Endodermal cell (in vitro differentiated cells): ENCODE measurements around the gene PRPSAP1. TPM values are rescaled to one million over a fixed set of nuclear protein-coding genes. Genes with fewer than 3 reads are reported as not detected.
A peak's percentile ranks its signal among the peaks of the same experiment; 100 is the strongest.

Experiments
- DNase-seq: peaks from one replicate; pipeline ENCODE4 v3.0.0-alpha.2; 2017
- H3K27ac ChIP-seq: 2 replicates; pipeline ENCODE4 v1.5.1; 2013; ENCODE audit warnings: mild to moderate bottlenecking, low read depth, low read length, moderate library complexity
- H3K27me3 ChIP-seq: 2 replicates; pipeline ENCODE4 v1.6.1; 2013; ENCODE audit warnings: mild to moderate bottlenecking, low read length, moderate library complexity; ENCODE audit not compliant: insufficient read depth, control insufficient read depth, poor library complexity, severe bottlenecking
- H3K36me3 ChIP-seq: 2 replicates; pipeline ENCODE4 v1.7.0; 2013; ENCODE audit warnings: mild to moderate bottlenecking, low read length, moderate library complexity; ENCODE audit not compliant: control insufficient read depth, insufficient read depth
- H3K4me1 ChIP-seq: one replicate; pipeline ENCODE4 v1.7.0; 2013; ENCODE audit warnings: low read length; ENCODE audit not compliant: control insufficient read depth, insufficient read depth
- H3K4me3 ChIP-seq: 2 replicates; pipeline ENCODE4 v1.5.1; 2013; ENCODE audit warnings: mild to moderate bottlenecking, low read length, moderate library complexity
- H3K9ac ChIP-seq: 2 replicates; pipeline ENCODE4 v1.6.1; 2013; ENCODE audit warnings: mild to moderate bottlenecking, low read length, moderate library complexity; ENCODE audit not compliant: poor library complexity, severe bottlenecking; ENCODE audit errors: extremely low read depth
- H3K9me3 ChIP-seq: 2 replicates; pipeline ENCODE4 v1.6.1; 2013; ENCODE audit warnings: mild to moderate bottlenecking, low read length, moderate library complexity; ENCODE audit not compliant: control insufficient read depth
- H3K27ac Mint-ChIP-seq: 2 replicates; pipeline ENCODE4 v1.8.0; 2020; ENCODE audit warnings: mixed read lengths
- H3K27me3 Mint-ChIP-seq: 2 replicates; pipeline ENCODE4 v1.8.0; 2021; ENCODE audit warnings: mild to moderate bottlenecking, mixed read lengths; ENCODE audit not compliant: insufficient read depth
- H3K36me3 Mint-ChIP-seq: 2 replicates; pipeline ENCODE4 v1.8.0; 2020; ENCODE audit warnings: low read depth, mixed read lengths
- H3K4me1 Mint-ChIP-seq: 2 replicates; pipeline ENCODE4 v1.8.0; 2020; ENCODE audit warnings: mixed read lengths
- H3K4me3 Mint-ChIP-seq: 2 replicates; pipeline ENCODE4 v1.8.0; 2020; ENCODE audit warnings: mild to moderate bottlenecking, moderate library complexity, mixed read lengths
- H3K9me3 Mint-ChIP-seq: 2 replicates; pipeline ENCODE4 v1.8.0; 2020; ENCODE audit warnings: mild to moderate bottlenecking, mixed read lengths
- WGBS, 2 experiments: methylation state at CpG; one replicate each; pipeline versions ENCODE4 v1.1.5 to v1.1.7; 2013; ENCODE audit warnings: missing lambda C conversion rate in 2 of 2, mixed read lengths in 1 of 2; ENCODE audit not compliant: insufficient coverage in 1 of 2, insufficient read length in 1 of 2; 5-methylcytosine and 5-hydroxymethylcytosine counted together
- total RNA-seq, 2 donors: library from RNA; stranded (reverse); fragmentation: NEBNext Ultra II Directional in 1 of 2; extraction: Animal tissue kit (Norgen Biotek cat#: 25700) in 1 of 2; gene quantifications; 2 replicates in 1 of 2; 3 replicates in 1 of 2; pipeline ENCODE4 v1.2.1, GENCODE V29; 2021
- TF ChIP-seq, protein P1 (sequence below): fragments of 200-600 bp; sonication (generic); conservative IDR thresholded peaks from 2 replicates; pipeline ENCODE4 v1.5.0; 2021; ENCODE audit warnings: antibody characterized with exemption, mild to moderate bottlenecking

PRPSAP1 gene
- total RNA-seq, 2 donors from 2014 or later: 60.9 to 89.8 TPM

DNA sequence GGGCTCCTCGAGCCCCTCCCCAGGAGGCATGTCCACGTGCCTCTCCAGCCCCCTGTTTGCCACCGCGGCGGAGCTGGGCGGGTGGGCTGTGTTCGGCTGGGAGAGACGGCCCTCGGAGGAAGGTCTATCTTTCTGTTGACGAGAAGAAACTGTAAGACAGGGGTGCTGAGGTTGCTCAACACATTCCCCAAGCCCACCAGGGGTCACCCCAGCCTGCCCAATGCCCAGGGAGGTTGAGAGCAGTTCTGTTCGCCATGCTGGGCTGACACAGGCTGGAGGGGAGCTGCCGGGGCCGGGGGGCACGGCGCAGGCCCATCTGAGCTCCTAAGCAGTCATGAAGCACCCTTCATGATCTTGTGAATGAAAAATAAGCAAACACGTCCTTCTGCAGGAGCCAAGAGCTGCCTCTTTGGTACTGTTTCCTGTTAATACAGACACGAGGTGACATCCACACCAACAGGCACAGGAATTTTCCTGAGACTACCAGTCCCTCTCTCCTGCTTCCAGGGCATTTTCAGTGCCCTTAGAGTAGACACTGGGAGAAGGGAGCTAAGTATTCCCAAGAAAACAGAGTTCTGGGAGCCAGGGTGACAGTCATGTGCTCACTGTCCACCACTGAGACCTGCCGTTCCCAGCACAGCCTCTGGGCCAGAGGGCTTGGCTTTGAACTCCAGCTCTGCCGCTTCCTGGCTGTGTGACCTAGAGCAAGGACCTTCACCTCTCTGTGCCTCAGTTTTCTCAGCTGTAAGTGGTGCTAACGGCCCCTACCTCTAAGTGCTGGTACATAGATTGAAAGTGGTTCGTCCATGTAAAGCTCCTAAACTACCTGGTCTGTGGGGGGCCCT, 79.4 kb downstream of the PRPSAP1 start:
- TF ChIP-seq, protein P1, sequence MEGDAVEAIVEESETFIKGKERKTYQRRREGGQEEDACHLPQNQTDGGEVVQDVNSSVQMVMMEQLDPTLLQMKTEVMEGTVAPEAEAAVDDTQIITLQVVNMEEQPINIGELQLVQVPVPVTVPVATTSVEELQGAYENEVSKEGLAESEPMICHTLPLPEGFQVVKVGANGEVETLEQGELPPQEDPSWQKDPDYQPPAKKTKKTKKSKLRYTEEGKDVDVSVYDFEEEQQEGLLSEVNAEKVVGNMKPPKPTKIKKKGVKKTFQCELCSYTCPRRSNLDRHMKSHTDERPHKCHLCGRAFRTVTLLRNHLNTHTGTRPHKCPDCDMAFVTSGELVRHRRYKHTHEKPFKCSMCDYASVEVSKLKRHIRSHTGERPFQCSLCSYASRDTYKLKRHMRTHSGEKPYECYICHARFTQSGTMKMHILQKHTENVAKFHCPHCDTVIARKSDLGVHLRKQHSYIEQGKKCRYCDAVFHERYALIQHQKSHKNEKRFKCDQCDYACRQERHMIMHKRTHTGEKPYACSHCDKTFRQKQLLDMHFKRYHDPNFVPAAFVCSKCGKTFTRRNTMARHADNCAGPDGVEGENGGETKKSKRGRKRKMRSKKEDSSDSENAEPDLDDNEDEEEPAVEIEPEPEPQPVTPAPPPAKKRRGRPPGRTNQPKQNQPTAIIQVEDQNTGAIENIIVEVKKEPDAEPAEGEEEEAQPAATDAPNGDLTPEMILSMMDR: no peak
- peaks cover 3% of the 10 kb centered on the region for H3K4me1 Mint-ChIP-seq

DNA sequence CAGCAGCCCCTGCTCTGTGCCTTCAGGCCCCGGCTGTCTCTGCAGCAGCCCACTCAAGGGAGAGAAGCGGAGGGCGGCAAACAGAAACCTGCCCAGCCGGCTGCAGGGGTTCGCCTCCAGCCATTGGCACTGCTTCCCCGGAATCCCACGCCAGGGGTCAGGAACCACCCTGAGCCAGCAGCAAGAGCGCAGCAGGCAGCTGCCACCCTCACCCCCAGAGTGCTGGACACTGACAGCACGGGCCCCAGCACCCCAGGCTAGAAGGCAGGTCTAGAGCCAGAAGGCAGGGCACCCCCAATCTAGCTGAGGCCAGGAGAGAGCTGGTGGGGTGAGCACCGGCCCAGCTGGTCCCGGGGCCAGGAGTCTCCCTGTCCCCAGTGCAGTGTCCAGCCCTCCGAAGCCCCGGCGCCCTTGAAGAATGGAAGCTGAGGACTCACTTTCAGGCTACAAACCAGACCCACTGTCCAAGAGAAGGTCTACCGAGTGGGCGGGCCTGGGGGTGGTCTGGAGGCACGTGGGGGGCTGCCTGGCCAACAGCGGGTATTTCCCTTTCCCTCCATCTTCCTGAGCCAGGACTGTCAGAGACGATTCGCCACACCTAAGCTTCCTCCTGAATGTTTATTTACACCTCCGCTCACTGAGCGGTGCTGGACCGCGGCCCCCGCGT, 80.1 kb downstream of the PRPSAP1 start:
- TF ChIP-seq, protein P1: no peak
- Histone ChIP-seq H3K27ac (peak overlapping the region; percentile 38), H3K27me3 (no peaks in the 10 kb centered on the region), H3K9ac (no peak overlapping the region), H3K4me3 (no peak overlapping the region), H3K4me1 (peaks cover 10% of the 10 kb centered on the region), H3K36me3 (peaks cover 6% of the 10 kb centered on the region), H3K9me3 (no peaks in the 10 kb centered on the region)
- Mint-ChIP-seq H3K4me3 (no peak overlapping the region), H3K27ac (no peak overlapping the region), H3K9me3 (no peaks in the 10 kb centered on the region), H3K27me3 (no peaks in the 10 kb centered on the region), H3K36me3 (peaks cover 5% of the 10 kb centered on the region), H3K4me1 (peaks cover 4% of the 10 kb centered on the region)
- WGBS, 2 experiments: 90 to 93% methylated on average over 8 to 26 of the region's 26 CpGs
- no peak for DNase-seq

More for the DNA sequence above, 79.4 kb downstream of the PRPSAP1 start:
- H3K4me3 ChIP-seq: no peak overlapping the region
- no peak overlapping the region for H3K27ac Mint-ChIP-seq
- no peak for DNase-seq
- peaks cover 5% of the 10 kb centered on the region for H3K4me1 ChIP-seq
- no peaks in the 10 kb centered on the region for H3K27me3 Mint-ChIP-seq
- H3K27ac ChIP-seq: no peak overlapping the region
- no peaks in the 10 kb centered on the region for H3K9me3 ChIP-seq
- peaks cover 4% of the 10 kb centered on the region for H3K36me3 ChIP-seq
- peaks cover 4% of the 10 kb centered on the region for H3K36me3 Mint-ChIP-seq
- H3K4me3 Mint-ChIP-seq: no peak overlapping the region
- H3K27me3 ChIP-seq: no peaks in the 10 kb centered on the region
- H3K9ac ChIP-seq: no peak overlapping the region
- WGBS, 2 experiments: 92 to 94% methylated on average over 16 to 21 of the region's 21 CpGs
- no peaks in the 10 kb centered on the region for H3K9me3 Mint-ChIP-seq

- Mint-ChIP-seq H3K4me3 (no peak overlapping the region), H3K27me3 (no peaks in the 10 kb centered on the region), H3K4me1 (peaks cover 10% of the 10 kb centered on the region), H3K9me3 (no peaks in the 10 kb centered on the region), H3K36me3 (peaks cover 11% of the 10 kb centered on the region), H3K27ac (peak overlapping the region; percentile 30)
- TF ChIP-seq, protein P1: no peak
- WGBS, 2 experiments: 80 to 90% methylated on average over 3 to 18 of the region's 19 CpGs
- no peak overlapping the region for H3K4me3 ChIP-seq
- DNase-seq: no peak
- H3K27ac ChIP-seq: peak overlapping the region; percentile 57
- no peak overlapping the region for H3K9ac ChIP-seq
- peaks cover 10% of the 10 kb centered on the region for H3K4me1 ChIP-seq
- H3K36me3 ChIP-seq: peaks cover 11% of the 10 kb centered on the region
- no peaks in the 10 kb centered on the region for H3K9me3 ChIP-seq
- H3K27me3 ChIP-seq: no peaks in the 10 kb centered on the region
These were observed 80.9 kb downstream of the PRPSAP1 start for GRCh38 chr17:76272541-76273444.
